Measurements from ENCODE around the gene COL11A1. TPM values are rescaled to one million over a fixed set of nuclear protein-coding genes. Genes with fewer than 3 reads are reported as not detected.

The COL11A1 gene
- total and polyA plus RNA-seq, 2 of the 13 experiments (the other 11 are each of a cell fraction or from before 2014, with no cell fraction given): not detected

DNA sequence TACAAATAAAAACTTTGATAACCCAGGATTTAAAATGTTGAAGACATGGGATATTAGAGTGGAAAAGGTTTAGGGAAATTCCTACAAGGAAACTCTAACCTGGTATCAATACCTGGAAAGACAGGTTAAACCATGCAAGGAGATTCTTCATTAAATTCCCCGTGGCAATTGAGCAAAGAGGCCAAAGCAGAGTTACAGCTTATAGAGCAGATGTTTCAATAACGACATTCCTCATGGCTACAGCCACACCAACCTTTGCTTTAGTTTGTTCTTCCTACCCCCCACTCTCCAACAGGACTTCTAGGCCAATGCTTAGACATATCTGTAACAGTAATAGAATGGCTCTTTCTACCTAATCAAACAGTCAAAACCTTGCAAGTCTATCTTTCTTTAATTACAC lies 271.3 kb downstream of the COL11A1 start:
- ChIA-PET CTCF (ENCODE audit: low intra/inter-chr PET ratio, low total read pairs) (no interaction called here), POLR2A (no interaction called here)
- in situ Hi-C loops (cut with HindIII; ENCODE audit: extremely low pct_ligation_motif_present, low pct_unique_long_range_greater_than_20kb) (no loop called here), intact Hi-C loops (cut with micrococcal nuclease; ENCODE audit: unreplicated experiment) (no loop called here)
- ATAC-seq (no peak), DNase-seq (ENCODE audit: low spot score) (no peak), FAIRE-seq (no peak)
- Histone ChIP-seq H3K9ac (ENCODE audit: insufficient read depth, low read depth, low read length) (no peak overlapping the region), H4K20me1 (ENCODE audit: insufficient read depth, low read length) (no peaks in the 10 kb centered on the region), H3K4me2 (ENCODE audit: low read depth, low read length) (no peak overlapping the region), H3K79me2 (ENCODE audit: insufficient read depth, low read length) (no peaks in the 10 kb centered on the region), H3K27me3 (ENCODE audit: control insufficient read depth in 1 of 2, insufficient read depth in 2 of 2, low read length in 2 of 2) (no peaks in the 10 kb centered on the region; a peak in 1 of 5 replicates), H3K4me1 (ENCODE audit: insufficient read depth, low read length) (no peaks in the 10 kb centered on the region), H3K4me3 (replicated peaks in 1 of 3; ENCODE audit: insufficient read depth in 1 of 3, low read depth in 2 of 3, low read length in 3 of 3) (no peak overlapping the region), H2AFZ (ENCODE audit: low read length) (no peak overlapping the region), H3K36me3 (replicated peaks in 1 of 2; ENCODE audit: control insufficient read depth in 1 of 2, insufficient read depth in 2 of 2, low read length in 2 of 2) (no peaks in the 10 kb centered on the region), H3K9me3 (ENCODE audit: low read length) (peaks cover 47% of the 10 kb centered on the region), H3K27ac (ENCODE audit: extremely low read length, insufficient read depth, low read length) (no peak overlapping the region)
- WGBS (ENCODE audit: low lambda C conversion rate): 0% methylated on average over 2 of the region's 2 CpGs
- no TSS peak for BruUV-seq (replicated peaks)
- TF ChIP-seq TBL1XR1 (IDR thresholded peaks at IDR 0.05; ENCODE audit: borderline replicate concordance, low read length, partially characterized antibody): no peak

DNA sequence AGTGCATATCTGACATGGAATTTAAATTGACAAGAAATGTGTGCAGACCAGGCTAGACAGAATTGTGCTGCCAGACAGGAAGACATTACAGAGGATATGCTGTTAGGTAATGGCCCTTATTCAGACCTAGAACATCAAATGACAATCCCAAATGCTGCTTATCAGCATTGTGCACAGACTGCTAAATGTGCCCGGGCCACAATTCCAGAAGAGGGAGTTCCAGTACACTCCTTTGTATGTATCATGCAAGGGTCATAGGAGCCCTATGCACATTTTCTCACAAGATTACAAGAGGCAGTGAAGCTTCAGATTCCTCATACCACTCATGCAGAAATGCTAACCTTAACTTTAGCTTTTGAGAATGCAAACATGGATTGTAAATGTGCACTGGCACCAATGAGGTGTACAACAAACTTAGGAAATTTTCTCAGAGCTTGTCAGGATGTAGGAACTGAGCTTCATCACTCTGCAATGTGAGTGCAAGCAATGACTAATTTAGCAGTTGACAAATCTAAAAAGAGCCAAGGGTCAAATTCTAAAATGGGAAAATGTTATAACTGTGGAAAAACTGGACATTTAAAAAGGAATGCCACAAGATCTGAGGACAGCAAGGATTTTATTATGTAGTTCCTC lies 273.5 kb downstream of the COL11A1 start:
- H3K9me3 ChIP-seq (ENCODE audit: low read length): peaks cover 25% of the 10 kb centered on the region
- TF ChIP-seq EEA1 (CRISPR knock-in tag; IDR thresholded peaks at IDR 0.05; ENCODE audit: borderline replicate concordance) (no peak), HOXA7 (CRISPR knock-in tag; IDR thresholded peaks at IDR 0.05) (no peak), TOPORS (CRISPR knock-in tag; IDR thresholded peaks at IDR 0.05) (no peak), SALL2 (CRISPR knock-in tag; IDR thresholded peaks at IDR 0.05) (no peak), ZNF451 (CRISPR knock-in tag; IDR thresholded peaks at IDR 0.05) (no peak), EHMT2 (IDR thresholded peaks at IDR 0.05; ENCODE audit: borderline replicate concordance, low read depth, low read length) (no peak), CEBPB (IDR thresholded peaks at IDR 0.05; ENCODE audit: borderline replicate concordance, low read depth, low read length) (no peak), KLF12 (CRISPR knock-in tag; IDR thresholded peaks at IDR 0.05; ENCODE audit: borderline replicate concordance) (no peak), AHR (CRISPR knock-in tag; IDR thresholded peaks at IDR 0.05) (no peak), CHD2 (IDR thresholded peaks at IDR 0.05; ENCODE audit: low read depth, low read length) (no peak), ZNF225 (CRISPR knock-in tag; IDR thresholded peaks at IDR 0.05) (no peak), ZBTB20 (CRISPR knock-in tag; IDR thresholded peaks at IDR 0.05; ENCODE audit: borderline replicate concordance, low read depth) (no peak), ZNF235 (CRISPR knock-in tag; IDR thresholded peaks at IDR 0.05; ENCODE audit: borderline replicate concordance) (no peak), PAWR (CRISPR knock-in tag; IDR thresholded peaks at IDR 0.05; ENCODE audit: borderline replicate concordance) (no peak)
- TF ChIP-seq, protein P1, sequence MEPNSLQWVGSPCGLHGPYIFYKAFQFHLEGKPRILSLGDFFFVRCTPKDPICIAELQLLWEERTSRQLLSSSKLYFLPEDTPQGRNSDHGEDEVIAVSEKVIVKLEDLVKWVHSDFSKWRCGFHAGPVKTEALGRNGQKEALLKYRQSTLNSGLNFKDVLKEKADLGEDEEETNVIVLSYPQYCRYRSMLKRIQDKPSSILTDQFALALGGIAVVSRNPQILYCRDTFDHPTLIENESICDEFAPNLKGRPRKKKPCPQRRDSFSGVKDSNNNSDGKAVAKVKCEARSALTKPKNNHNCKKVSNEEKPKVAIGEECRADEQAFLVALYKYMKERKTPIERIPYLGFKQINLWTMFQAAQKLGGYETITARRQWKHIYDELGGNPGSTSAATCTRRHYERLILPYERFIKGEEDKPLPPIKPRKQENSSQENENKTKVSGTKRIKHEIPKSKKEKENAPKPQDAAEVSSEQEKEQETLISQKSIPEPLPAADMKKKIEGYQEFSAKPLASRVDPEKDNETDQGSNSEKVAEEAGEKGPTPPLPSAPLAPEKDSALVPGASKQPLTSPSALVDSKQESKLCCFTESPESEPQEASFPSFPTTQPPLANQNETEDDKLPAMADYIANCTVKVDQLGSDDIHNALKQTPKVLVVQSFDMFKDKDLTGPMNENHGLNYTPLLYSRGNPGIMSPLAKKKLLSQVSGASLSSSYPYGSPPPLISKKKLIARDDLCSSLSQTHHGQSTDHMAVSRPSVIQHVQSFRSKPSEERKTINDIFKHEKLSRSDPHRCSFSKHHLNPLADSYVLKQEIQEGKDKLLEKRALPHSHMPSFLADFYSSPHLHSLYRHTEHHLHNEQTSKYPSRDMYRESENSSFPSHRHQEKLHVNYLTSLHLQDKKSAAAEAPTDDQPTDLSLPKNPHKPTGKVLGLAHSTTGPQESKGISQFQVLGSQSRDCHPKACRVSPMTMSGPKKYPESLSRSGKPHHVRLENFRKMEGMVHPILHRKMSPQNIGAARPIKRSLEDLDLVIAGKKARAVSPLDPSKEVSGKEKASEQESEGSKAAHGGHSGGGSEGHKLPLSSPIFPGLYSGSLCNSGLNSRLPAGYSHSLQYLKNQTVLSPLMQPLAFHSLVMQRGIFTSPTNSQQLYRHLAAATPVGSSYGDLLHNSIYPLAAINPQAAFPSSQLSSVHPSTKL (CRISPR knock-in tag; IDR thresholded peaks at IDR 0.05): no peak

More for the DNA sequence above, 273.5 kb downstream of the COL11A1 start:
- Histone ChIP-seq H3K27ac (ENCODE audit: extremely low read length, insufficient read depth, low read length) (no peak overlapping the region), H2AFZ (ENCODE audit: low read length) (no peak overlapping the region), H3K4me1 (ENCODE audit: insufficient read depth, low read length) (no peaks in the 10 kb centered on the region), H3K9ac (ENCODE audit: insufficient read depth, low read depth, low read length) (no peak overlapping the region), H3K27me3 (ENCODE audit: control insufficient read depth in 1 of 2, insufficient read depth in 2 of 2, low read length in 2 of 2) (no peaks in the 10 kb centered on the region; a peak in 1 of 5 replicates), H4K20me1 (ENCODE audit: insufficient read depth, low read length) (no peaks in the 10 kb centered on the region), H3K4me2 (ENCODE audit: low read depth, low read length) (no peak overlapping the region), H3K4me3 (replicated peaks in 1 of 3; ENCODE audit: insufficient read depth in 1 of 3, low read depth in 2 of 3, low read length in 3 of 3) (no peak overlapping the region), H3K36me3 (replicated peaks in 1 of 2; ENCODE audit: control insufficient read depth in 1 of 2, insufficient read depth in 2 of 2, low read length in 2 of 2) (no peaks in the 10 kb centered on the region), H3K79me2 (ENCODE audit: insufficient read depth, low read length) (no peaks in the 10 kb centered on the region)
- intact Hi-C loops (cut with micrococcal nuclease; ENCODE audit: unreplicated experiment) (no loop called here), in situ Hi-C loops (cut with HindIII; ENCODE audit: extremely low pct_ligation_motif_present, low pct_unique_long_range_greater_than_20kb) (no loop called here)
- ATAC-seq (no peak), FAIRE-seq (no peak), DNase-seq (ENCODE audit: low spot score) (no peak)
- ChIA-PET CTCF (ENCODE audit: low intra/inter-chr PET ratio, low total read pairs) (no interaction called here), POLR2A (no interaction called here)
- no TSS peak for BruUV-seq (replicated peaks)
- WGBS (ENCODE audit: low lambda C conversion rate): 0% methylated on average over 1 of the region's 1 CpG
